HL-60 (cell line): Measurements from ENCODE around the gene FAM234B.

Source experiments
- CTCF ChIP-seq: IDR thresholded peaks from one replicate; pipeline ENCODE4 v1.5.1; 2011; ENCODE audit warnings: low read length, control low read depth, inconsistent platforms; ENCODE audit not compliant: insufficient read depth
- POLR2AphosphoS5 ChIP-seq: IDR thresholded peaks from 2 replicates; pipeline ENCODE4 v1.6.1; 2012; ENCODE audit warnings: low read depth

DNA sequence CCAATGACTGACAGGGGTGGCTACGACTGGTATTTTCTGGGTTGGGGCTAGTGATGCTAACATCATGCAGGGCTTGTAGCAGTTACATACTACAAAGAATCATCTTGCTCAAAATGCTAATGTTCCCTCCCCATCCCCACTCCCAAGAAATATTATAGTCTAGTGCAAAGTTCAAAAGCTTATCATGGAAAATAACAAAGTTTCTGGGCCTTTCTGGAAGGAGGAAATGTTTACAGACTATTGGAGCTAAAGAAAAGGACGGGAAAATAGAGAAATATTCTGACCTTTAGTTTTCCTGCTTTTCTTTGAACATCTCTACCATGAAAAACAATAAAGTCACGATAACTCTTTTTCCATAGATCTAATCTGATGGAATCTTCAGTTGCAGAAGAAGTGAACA lies 36.1 kb downstream of the FAM234B start:
- no peak for TF ChIP-seq CTCF
- no peak for TF ChIP-seq POLR2AphosphoS5
